Stimulated activated naive CD4-positive, alpha-beta T cell (primary cell): ENCODE measurements around the gene C12orf75.
"Not testable (repeated sequence)": the region's sequence is repeated elsewhere in the genome, so short reads cannot be mapped to it uniquely, and the experiment has no call there.

ENCODE experiments used
- DNase-seq, 6 experiments: peaks; one replicate each; lab custom pipeline; 2025; lab: John Stamatoyannopoulos, UW

The C12orf75 gene

GRCh38 chr12:105378911-105379310 is 48.4 kb downstream of the C12orf75 start:
- no peak for DNase-seq

- DNase-seq, result peak in 3 of 6 experiments; percentile 12 to 69 (median 51)
These were observed 52.5 kb downstream of the C12orf75 start for GRCh38 chr12:105382771-105383622.

DNA sequence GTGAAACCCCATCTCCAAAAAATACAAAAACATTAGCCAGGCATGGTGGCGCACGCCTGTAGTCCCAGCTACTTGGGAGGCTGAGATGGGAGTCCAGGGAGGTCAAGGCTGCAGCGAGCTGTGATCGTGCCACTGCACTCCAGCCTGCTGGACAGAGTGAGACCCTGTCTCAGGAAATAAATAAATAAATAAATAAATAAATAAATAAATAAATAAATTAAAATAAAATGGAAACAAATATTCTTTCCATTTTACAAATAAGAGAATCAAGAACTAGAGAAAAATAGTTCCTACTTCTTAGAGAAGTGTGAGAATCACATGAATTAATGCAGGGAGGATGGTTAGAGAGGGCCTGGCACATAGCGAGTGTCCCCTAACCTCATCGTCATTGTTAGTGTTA is 53.7 kb downstream of the C12orf75 start:
- no peak for DNase-seq

DNA sequence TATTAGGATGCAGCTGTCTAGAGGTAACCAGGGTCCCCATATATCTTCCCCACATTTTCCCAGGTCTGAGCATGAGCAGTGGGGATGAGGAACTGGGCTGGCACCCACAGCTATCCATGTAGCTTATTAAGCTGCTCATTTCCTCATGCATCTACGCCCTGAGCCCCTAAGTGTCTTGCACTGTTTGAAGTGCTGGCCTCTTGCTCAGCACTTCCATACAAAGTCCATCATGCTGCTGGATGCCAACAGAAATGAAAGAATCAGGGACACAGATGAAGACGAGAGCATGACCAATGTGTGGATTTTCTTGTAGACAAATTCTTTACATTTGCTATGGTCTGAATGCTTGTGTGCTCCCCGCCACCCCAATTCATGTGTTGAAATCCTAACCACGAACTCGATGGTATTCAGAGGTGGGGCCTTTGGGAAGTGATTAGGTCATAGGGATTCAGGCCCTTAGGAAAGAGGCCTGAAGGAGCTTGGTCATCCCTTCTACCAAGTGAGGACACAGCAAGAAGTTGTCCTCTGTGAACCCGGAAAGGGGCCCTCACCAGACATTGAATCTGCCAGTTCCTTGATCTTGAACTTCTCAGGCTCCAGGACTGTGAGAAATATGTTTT is 54.5 kb downstream of the C12orf75 start:
- no peak for DNase-seq

DNA sequence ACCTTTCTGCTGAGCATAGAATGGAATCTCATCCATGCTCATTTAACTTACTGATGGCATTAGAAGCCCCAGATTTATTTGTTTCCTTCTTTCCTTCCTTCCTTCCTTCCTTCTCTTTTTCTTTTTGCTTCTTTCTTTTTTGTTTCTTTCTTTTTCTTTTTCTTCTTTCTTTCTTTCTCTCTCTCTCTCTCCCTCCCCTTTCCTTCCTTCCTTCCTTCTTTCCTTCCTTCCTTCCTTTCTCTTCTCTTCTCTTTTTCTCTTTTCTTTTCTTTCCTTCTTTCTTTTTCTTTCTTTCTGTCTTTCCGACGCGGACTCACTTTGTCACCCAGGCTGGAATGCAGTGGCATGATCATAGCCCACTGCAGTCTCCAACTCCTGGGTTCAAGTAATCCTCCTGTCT is 55.9 kb downstream of the C12orf75 start:
- DNase-seq, result no peak

DNA sequence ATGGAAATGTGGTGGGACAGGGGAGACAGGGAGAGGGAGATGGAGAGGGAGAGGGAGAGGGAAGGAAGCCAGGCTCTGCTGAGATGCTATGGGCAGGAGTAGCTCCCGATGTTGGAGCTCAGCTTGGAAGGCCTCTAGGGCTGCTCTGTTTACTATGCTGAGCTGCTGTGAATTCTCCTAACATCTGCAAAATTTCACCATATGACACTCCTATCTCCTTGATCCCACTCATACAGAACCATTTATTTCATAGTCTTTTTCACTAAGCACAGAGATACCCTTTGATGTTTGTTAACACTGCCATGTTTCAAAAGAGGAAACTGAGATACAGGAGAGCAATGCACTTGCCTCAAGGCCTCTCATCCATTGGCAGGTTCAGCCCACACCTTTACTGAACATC is 60.7 kb downstream of the C12orf75 start:
- DNase-seq, result no peak

GRCh38 chr12:105393587-105393986 is 63.1 kb downstream of the C12orf75 start:
- no peak for DNase-seq

- DNase-seq, result no peak
These were observed 65.5 kb downstream of the C12orf75 start for GRCh38 chr12:105396024-105396423.

DNA sequence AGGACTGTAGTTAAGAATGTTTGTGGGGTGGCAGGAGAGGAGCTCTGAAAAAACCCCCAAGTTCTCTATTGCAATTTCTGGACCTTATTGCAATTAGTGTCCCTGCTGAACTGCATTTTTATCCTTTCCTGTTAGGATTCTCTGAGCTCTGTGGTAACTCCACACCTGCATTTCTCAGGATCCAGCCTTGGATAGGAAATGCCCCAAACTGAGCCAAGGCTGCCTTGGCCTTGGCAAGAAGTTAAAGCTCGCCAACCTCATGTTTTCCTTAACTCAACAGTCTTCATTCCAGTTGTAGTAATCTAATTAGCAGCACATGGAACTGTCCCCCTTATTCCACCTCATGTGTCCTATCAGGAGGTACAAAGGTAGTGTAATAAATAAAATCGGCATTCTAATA is 66.5 kb downstream of the C12orf75 start:
- no peak for DNase-seq

- DNase-seq, result no peak
These were observed 68.4 kb downstream of the C12orf75 start for GRCh38 chr12:105398930-105399329.

GRCh38 chr12:105399428-105400081 is 69.1 kb downstream of the C12orf75 start:
- DNase-seq, result no peak

DNA sequence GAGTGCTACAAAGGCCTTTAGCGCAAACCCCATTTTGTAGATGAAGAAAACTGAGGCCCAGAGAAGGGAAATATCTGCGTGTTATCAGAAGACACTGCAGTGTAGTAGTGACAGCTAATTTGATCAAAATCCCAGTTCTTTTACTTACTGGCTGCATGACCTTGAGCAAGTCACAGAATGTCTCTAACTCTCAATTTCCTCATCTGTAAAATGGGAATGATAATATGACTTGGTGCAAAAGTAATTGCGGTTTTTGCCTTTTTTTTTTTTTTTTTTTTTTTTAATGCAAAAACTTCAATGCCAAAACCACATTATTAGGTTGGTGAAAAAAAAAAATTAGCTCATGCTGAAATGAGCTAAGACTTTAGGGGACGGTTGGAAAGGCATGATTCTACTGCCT is 69.7 kb downstream of the C12orf75 start:
- DNase-seq, result no peak

GRCh38 chr12:105401198-105401597 is 70.7 kb downstream of the C12orf75 start:
- DNase-seq, result no peak

GRCh38 chr12:105402366-105402765 is 71.9 kb downstream of the C12orf75 start:
- DNase-seq, result no peak

DNA sequence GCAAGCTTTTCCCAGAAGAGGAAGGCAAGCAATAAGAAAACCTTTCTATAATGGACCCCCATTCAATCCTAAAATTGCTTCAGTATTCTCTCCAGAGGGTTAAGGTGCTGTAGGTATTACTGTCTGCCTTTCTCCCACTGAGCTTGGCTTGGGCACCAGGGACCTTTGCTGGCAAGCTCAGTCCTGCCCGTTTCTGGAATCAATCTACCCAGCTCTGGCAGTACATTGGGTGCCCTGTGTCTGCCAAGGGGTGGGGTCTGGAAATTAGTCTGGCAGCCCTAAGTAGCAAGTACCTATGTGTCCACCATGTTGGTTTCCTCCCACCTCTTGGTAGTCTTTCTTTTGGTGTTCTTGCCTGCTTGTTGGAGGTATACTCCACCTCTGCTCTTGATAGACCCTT is 72.6 kb downstream of the C12orf75 start:
- DNase-seq, result no peak

- DNase-seq, result not testable (repeated sequence)
These were observed 73.6 kb downstream of the C12orf75 start for GRCh38 chr12:105404134-105404533.

DNA sequence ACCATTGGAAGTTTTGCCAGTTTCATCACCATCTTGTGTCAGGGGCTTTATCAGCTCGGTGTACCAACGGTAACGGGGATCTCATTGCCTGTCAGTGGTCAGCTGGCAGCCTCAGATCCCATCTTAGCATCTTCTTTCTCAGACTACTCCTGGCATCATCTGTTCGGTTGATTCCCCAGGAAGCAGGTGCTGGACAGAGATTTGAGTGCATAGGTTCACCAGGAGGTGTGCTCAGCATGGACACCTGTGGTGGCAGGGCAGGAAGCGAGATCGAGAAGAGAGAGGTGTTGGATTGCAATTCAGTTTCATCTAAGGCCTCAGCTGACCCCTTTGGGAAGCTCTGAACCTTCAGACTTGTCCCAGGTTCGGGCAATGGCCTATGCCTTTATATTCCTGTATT is 76.0 kb downstream of the C12orf75 start:
- DNase-seq, result no peak

GRCh38 chr12:105409279-105409678 is 78.8 kb downstream of the C12orf75 start:
- DNase-seq, result no peak

- peak in 1 of 6 experiments; percentile 13 for DNase-seq
These were observed 79.4 kb downstream of the C12orf75 start for GRCh38 chr12:105409801-105410471.

- DNase-seq, result no peak
These were observed 83.5 kb downstream of the C12orf75 start for GRCh38 chr12:105413911-105414487.

DNA sequence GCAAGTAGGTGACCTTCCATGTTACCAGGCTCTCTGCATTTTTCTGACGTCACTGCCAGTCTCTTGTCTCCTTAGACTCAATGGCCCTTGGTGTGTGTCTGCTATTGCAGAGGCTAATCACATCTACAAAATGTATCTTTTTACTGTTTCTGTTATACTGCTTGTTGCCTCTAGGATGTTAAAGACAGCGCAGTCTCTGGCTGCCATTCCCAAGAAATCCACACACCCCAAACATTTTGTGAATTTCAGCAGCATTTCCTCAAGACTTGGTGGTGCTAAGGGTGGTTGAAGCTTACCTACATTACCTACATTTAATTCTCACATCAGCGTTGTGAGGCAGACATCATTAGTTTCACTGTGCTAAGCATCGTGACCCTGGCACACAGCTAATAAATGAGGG is 87.2 kb downstream of the C12orf75 start:
- DNase-seq, result no peak

DNA sequence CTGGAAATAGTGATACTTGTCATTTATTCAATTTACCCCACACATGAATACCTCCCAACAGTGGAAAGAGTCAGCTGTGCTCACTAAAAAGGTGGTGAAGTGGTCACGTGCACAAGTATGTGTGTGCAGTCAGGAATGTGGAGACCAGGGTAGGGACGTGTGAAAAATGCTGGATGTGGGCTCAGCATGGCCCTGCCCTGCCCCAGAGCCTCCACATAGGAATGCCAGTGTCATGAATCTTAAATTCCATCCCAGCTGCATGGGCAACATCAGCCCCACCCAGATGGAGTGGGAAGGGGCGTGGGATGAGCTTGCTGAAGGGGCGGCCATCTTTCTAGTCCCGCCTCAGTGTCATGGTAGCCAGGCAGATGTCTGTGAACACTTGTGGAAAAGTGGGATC is 87.7 kb downstream of the C12orf75 start:
- DNase-seq, result no peak
